Esophagus muscularis mucosa (tissue), 4 donors: ENCODE results near the gene APH1B.

ENCODE experiments used
- CTCF ChIP-seq, 3 experiments: fragments of 200-600 bp in 2 of 3; fragments of 450-650 bp in 1 of 3; sonication (generic) in 2 of 3; IDR thresholded peaks; one replicate each; pipeline ENCODE4 v1.5.1; 2017 to 2019; ENCODE audit warnings: antibody characterized with exemption in 3 of 3, mild to moderate bottlenecking in 2 of 3, moderate library complexity in 1 of 3
- EP300 ChIP-seq: sonication (generic); formaldehyde crosslinking; IDR thresholded peaks from one replicate; pipeline ENCODE4 v1.6.1; 2017; ENCODE audit warnings: antibody characterized with exemption
- POLR2A ChIP-seq: fragments of 450-650 bp; IDR thresholded peaks from one replicate; pipeline ENCODE4 v1.6.1; 2017; ENCODE audit warnings: antibody characterized with exemption, moderate library complexity, mild to moderate bottlenecking, low read depth
- POLR2AphosphoS5 ChIP-seq, 2 donors: sonication (generic); formaldehyde crosslinking; IDR thresholded peaks; one replicate each; pipeline ENCODE4 v1.6.1; 2017; ENCODE audit warnings: antibody characterized with exemption in 2 of 2

- TF ChIP-seq CTCF (IDR thresholded peaks at IDR 0.05) (no peak), POLR2A (no peak), POLR2AphosphoS5 (IDR thresholded peaks at IDR 0.05) (no peak), EP300 (no peak)
Observed at GRCh38 chr15:63260791-63261190, 16.6 kb upstream of the APH1B start.
